HG02938 (cell line): ENCODE measurements around the gene VAT1L.
A peak's percentile ranks its signal among the peaks of the same experiment; 100 is the strongest.
"Not testable (repeated sequence)": the region's sequence is repeated elsewhere in the genome, so short reads cannot be mapped to it uniquely, and the experiment has no call there.

Source experiments
- ATAC-seq: cut with Tn5 transposase; IDR thresholded peaks from one replicate; pipeline ENCODE4 v1.9.1; 2021; ENCODE audit warnings: mild to moderate bottlenecking, moderate library complexity; ENCODE audit not compliant: unreplicated experiment

The VAT1L gene

GRCh38 chr16:77947590-77947989 lies 159.2 kb downstream of the VAT1L start:
- ATAC-seq: not testable (repeated sequence)

GRCh38 chr16:77948835-77949234 lies 160.5 kb downstream of the VAT1L start:
- ATAC-seq: no peak

GRCh38 chr16:77949445-77949844 lies 161.1 kb downstream of the VAT1L start:
- no peak for ATAC-seq

GRCh38 chr16:77951788-77952187 lies 163.4 kb downstream of the VAT1L start:
- ATAC-seq: no peak

GRCh38 chr16:77955127-77955526 lies 166.8 kb downstream of the VAT1L start:
- no peak for ATAC-seq

GRCh38 chr16:77956231-77956630 lies 167.9 kb downstream of the VAT1L start:
- no peak for ATAC-seq

GRCh38 chr16:77960766-77961165 lies 172.4 kb downstream of the VAT1L start:
- no peak for ATAC-seq

- no peak for ATAC-seq
These were observed 173.4 kb downstream of the VAT1L start for GRCh38 chr16:77961814-77962213.

GRCh38 chr16:77962689-77963088 lies 174.3 kb downstream of the VAT1L start:
- no peak for ATAC-seq

GRCh38 chr16:77963185-77964044 lies 175.1 kb downstream of the VAT1L start:
- peak; percentile 71 for ATAC-seq

GRCh38 chr16:77965346-77965745 lies 177.0 kb downstream of the VAT1L start:
- ATAC-seq: no peak

GRCh38 chr16:77967054-77967904 lies 178.9 kb downstream of the VAT1L start:
- no peak for ATAC-seq

GRCh38 chr16:77969861-77970260 lies 181.5 kb downstream of the VAT1L start:
- ATAC-seq: no peak

GRCh38 chr16:77970371-77970770 lies 182.0 kb downstream of the VAT1L start:
- ATAC-seq: no peak

GRCh38 chr16:77971306-77972061 lies 183.1 kb downstream of the VAT1L start:
- peak; percentile 76 for ATAC-seq

- no peak for ATAC-seq
These were observed 183.7 kb downstream of the VAT1L start for GRCh38 chr16:77972062-77972392.

- no peak for ATAC-seq
These were observed 186.5 kb downstream of the VAT1L start for GRCh38 chr16:77974883-77975282.

GRCh38 chr16:77975942-77976341 lies 187.6 kb downstream of the VAT1L start:
- ATAC-seq: no peak

- ATAC-seq: no peak
These were observed 189.0 kb downstream of the VAT1L start for GRCh38 chr16:77977339-77977738.

GRCh38 chr16:77985111-77985510 lies 196.7 kb downstream of the VAT1L start:
- ATAC-seq: no peak

GRCh38 chr16:77986011-77986740 lies 197.8 kb downstream of the VAT1L start:
- ATAC-seq: no peak
